Duodenal mucosa (tissue), 2 donors: ENCODE data around the gene SYCN.
"Not testable (repeated sequence)": the region's sequence is repeated elsewhere in the genome, so short reads cannot be mapped to it uniquely, and the experiment has no call there.

Source experiments
- H3K27ac ChIP-seq: one replicate; pipeline ENCODE4 v1.7.0; 2013; ENCODE audit warnings: low read depth, low read length
- H3K27me3 ChIP-seq, 2 donors: one replicate each; pipeline ENCODE4 v1.7.0; 2013; ENCODE audit warnings: low read length in 2 of 2, control low read depth in 1 of 2; ENCODE audit not compliant: insufficient read depth in 2 of 2, control insufficient read depth in 1 of 2
- H3K36me3 ChIP-seq, 2 donors: one replicate each; pipeline ENCODE4 v1.7.0; 2013; ENCODE audit warnings: low read length in 2 of 2, control low read depth in 1 of 2; ENCODE audit not compliant: insufficient read depth in 2 of 2, control insufficient read depth in 1 of 2
- H3K4me1 ChIP-seq, 2 donors: one replicate each; pipeline ENCODE4 v1.7.0; 2013; ENCODE audit warnings: low read length in 2 of 2, control low read depth in 1 of 2; ENCODE audit not compliant: insufficient read depth in 2 of 2, control insufficient read depth in 1 of 2
- H3K4me3 ChIP-seq, 2 donors: one replicate each; pipeline ENCODE4 v1.7.0; 2013; ENCODE audit warnings: low read length in 2 of 2, low read depth in 1 of 2
- H3K9ac ChIP-seq, 2 donors: one replicate each; pipeline ENCODE4 v1.7.0; 2013; ENCODE audit warnings: low read length in 2 of 2, low read depth in 1 of 2
- H3K9me3 ChIP-seq, 2 donors: one replicate each; pipeline ENCODE4 v1.7.0; 2013; ENCODE audit warnings: low read length in 2 of 2, control low read depth in 1 of 2; ENCODE audit not compliant: control insufficient read depth in 1 of 2

Gene SYCN

GRCh38 chr19:39223703-39224279 lies 19.7 kb upstream of the SYCN start:
- Histone ChIP-seq H3K9ac (no peak overlapping the region), H3K4me3 (no peak overlapping the region), H3K4me1 (no peaks in the 10 kb centered on the region), H3K27ac (no peak overlapping the region), H3K36me3 (no peaks in the 10 kb centered on the region), H3K9me3 (no peaks in the 10 kb centered on the region), H3K27me3 (peaks cover 0 to 6% of the 10 kb centered on the region in 2 donors)

DNA sequence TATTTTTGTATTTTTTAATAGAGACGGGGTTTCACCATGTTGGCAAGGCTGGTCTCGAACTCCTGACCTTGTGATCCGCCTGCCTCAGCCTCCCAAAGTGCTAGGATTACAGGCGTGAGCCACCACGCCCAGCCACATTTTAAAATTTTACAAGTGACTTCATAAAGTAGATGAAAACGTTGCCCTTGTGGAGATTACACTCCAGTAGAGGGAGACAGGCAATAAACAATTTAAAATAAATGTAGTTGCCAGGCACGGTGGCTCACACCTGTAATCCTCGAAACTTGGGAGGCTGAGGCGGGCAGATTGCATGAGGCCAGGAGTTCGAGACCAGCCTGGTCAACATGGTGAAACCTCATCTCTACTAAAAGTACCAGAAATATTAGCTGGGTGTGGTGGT lies 15.0 kb upstream of the SYCN start:
- not testable (repeated sequence) for H3K4me3 ChIP-seq, H3K9me3 ChIP-seq, H3K36me3 ChIP-seq, H3K27ac ChIP-seq, H3K9ac ChIP-seq, H3K4me1 ChIP-seq, H3K27me3 ChIP-seq

DNA sequence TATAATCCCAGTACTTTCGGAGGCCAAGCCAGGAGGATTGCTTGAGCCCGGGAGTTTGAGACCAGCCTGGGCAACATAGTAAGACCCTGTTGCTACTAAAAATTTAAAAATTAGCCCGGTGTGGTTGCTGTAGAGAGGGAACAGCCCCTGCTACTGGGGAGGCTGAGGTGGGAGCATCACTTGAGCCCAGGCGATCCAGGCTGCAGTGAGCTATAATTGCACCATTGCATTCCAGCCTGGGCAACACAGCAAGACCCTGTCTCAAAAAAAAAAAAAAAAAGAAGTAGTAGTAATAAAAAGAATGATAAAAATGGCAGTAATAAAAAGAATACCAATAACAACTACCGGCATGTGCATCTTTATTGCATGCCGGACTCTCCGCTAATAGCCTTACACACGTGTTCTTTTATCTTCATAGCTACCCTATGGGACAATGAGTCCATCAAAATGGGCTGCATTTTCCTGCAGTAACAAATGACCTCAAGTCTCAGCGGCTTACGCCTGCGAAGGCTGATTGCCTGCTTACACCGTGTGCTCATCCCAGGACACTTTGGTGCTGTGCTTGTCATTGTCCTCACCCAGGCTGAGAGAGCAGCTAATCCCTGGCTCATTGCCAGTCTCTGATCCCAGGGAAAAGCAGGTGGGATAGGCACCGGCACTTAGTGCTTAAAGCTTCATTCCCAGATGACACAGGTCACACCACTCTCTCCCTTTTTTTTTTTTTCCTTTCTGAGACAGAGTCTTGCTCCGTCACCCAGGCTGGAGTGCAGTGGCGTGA lies 14.4 kb upstream of the SYCN start:
- H3K27ac ChIP-seq: no peak overlapping the region
- H3K4me1 ChIP-seq: no peaks in the 10 kb centered on the region
- H3K9me3 ChIP-seq: no peaks in the 10 kb centered on the region
- H3K27me3 ChIP-seq: no peaks in the 10 kb centered on the region
- H3K36me3 ChIP-seq: no peaks in the 10 kb centered on the region
- H3K4me3 ChIP-seq: no peak overlapping the region
- H3K9ac ChIP-seq: no peak overlapping the region

GRCh38 chr19:39217094-39217493 lies 13.0 kb upstream of the SYCN start:
- Histone ChIP-seq H3K36me3 (no peaks in the 10 kb centered on the region), H3K27ac (no peak overlapping the region), H3K27me3 (no peaks in the 10 kb centered on the region), H3K9me3 (no peaks in the 10 kb centered on the region), H3K9ac (no peak overlapping the region), H3K4me1 (no peaks in the 10 kb centered on the region), H3K4me3 (no peak overlapping the region)

DNA sequence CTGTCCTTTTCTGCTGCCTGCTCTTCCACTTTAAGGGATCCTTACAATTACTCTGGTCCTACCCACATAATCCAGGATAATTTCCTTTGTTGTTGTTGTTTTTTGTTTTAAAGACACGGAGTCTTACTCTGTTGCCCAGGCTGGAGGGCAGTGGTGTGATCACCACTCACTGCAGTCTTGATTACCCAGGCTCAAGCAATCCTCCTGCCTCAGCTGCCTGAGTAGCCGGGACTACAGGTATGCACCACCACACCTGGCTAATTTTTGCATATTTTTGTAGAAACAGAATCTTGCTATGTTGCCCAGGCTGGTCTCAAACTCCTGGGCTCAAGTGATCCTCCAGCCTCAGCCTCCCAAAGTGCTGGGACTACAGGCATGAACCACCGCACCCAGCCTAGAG lies 11.3 kb upstream of the SYCN start:
- not testable (repeated sequence) for H3K27ac ChIP-seq, H3K36me3 ChIP-seq, H3K4me3 ChIP-seq, H3K9me3 ChIP-seq, H3K9ac ChIP-seq, H3K27me3 ChIP-seq, H3K4me1 ChIP-seq

- Histone ChIP-seq H3K27me3 (no peaks in the 10 kb centered on the region), H3K4me1 (no peaks in the 10 kb centered on the region), H3K9ac (no peak overlapping the region), H3K36me3 (no peaks in the 10 kb centered on the region), H3K27ac (no peak overlapping the region), H3K4me3 (no peak overlapping the region), H3K9me3 (no peaks in the 10 kb centered on the region)
Observed at GRCh38 chr19:39212375-39212742, 8.3 kb upstream of the SYCN start.

DNA sequence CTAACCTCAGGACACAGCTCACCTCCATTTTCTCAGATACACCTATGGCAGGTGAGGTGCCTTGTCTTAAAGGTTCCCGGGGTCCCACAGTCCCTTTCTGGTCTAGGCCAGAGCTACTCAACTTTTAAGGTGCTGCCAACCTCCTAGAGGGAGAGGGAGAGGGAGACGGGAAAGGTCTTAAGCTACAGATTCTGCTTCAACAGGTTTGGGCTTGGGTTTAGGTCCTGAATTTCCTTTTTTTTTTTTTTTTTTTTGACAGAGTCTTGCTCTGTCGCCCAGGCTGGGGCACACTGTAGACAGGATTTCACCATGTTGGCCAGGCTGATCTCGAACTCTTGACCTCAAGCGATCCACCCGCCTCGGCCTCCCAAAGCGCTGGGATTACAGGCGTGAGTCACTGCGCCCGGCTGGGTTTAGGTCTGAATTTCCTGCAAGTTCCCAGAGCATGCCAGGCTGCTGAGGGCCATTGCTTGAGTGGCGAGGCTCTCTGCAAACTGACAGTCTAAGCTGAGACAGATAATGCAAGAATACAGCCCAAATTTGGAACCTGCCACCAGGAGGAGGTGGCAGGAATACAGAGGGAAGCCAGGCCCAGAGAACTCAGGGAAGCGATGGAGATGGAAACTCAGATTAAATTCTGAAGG lies 7.8 kb upstream of the SYCN start:
- Histone ChIP-seq H3K9me3 (no peaks in the 10 kb centered on the region), H3K27me3 (no peaks in the 10 kb centered on the region), H3K4me1 (no peaks in the 10 kb centered on the region), H3K27ac (no peak overlapping the region), H3K9ac (no peak overlapping the region), H3K36me3 (no peaks in the 10 kb centered on the region), H3K4me3 (no peak overlapping the region)

DNA sequence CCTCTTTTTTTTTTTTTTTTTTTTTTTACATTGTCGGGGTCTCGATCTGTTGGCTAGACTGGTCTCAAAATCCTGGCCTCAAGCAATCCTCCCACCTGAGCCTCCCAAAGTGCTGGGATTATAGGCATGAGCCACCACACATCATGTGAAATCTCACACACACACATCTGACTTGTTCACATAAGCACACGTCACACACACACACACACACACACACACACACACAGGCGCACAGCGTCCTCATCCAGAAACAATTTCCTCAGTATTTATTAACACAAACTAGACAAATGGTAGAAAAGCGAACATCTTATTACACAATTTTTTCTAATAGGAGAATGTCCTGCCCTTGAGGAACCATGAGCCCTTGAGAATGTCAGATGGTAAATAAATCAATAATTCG lies 5.1 kb upstream of the SYCN start:
- no peak overlapping the region for H3K27ac ChIP-seq
- H3K9me3 ChIP-seq: no peaks in the 10 kb centered on the region
- H3K9ac ChIP-seq: no peak overlapping the region
- H3K27me3 ChIP-seq: peaks cover 2 to 5% of the 10 kb centered on the region in 2 donors
- H3K36me3 ChIP-seq: no peaks in the 10 kb centered on the region
- H3K4me3 ChIP-seq: no peak overlapping the region
- no peaks in the 10 kb centered on the region for H3K4me1 ChIP-seq

- H3K36me3 ChIP-seq: no peaks in the 10 kb centered on the region
- H3K9ac ChIP-seq: no peak overlapping the region
- H3K27me3 ChIP-seq: peaks cover 6 to 14% of the 10 kb centered on the region in 2 donors
- no peaks in the 10 kb centered on the region for H3K4me1 ChIP-seq
- no peaks in the 10 kb centered on the region for H3K9me3 ChIP-seq
- H3K4me3 ChIP-seq: no peak overlapping the region
- H3K27ac ChIP-seq: no peak overlapping the region
Observed at GRCh38 chr19:39208175-39208795, 4.2 kb upstream of the SYCN start.

- Histone ChIP-seq H3K36me3 (no peaks in the 10 kb centered on the region), H3K27ac (no peak overlapping the region), H3K9ac (no peak overlapping the region), H3K4me3 (no peak overlapping the region), H3K27me3 (peaks cover 15 to 23% of the 10 kb centered on the region in 2 donors), H3K9me3 (no peaks in the 10 kb centered on the region), H3K4me1 (no peaks in the 10 kb centered on the region)
Observed at GRCh38 chr19:39207293-39207836, 3.3 kb upstream of the SYCN start.
